RWPE1 (cell line): ENCODE measurements around the gene TMC4.
"Not testable (repeated sequence)": the region's sequence is repeated elsewhere in the genome, so short reads cannot be mapped to it uniquely, and the experiment has no call there.

Experiments used
- CTCF ChIA-PET: fragments of 350-600 bp; sonication (Branson Sonifier 250); formaldehyde crosslinking; extraction: SDS; loops from one replicate; lab custom pipeline; 2021; lab: Yijun Ruan, JAX
- POLR2A ChIA-PET: fragments of 400-600 bp; formaldehyde crosslinking; extraction: SDS; loops from one replicate; lab custom pipeline; 2020; ENCODE audit warnings: antibody characterized with exemption; ENCODE audit not compliant: low non-redundant PET; lab: Yijun Ruan, JAX
- DNase-seq: peaks from one replicate; pipeline ENCODE4 v3.0.0; 2012; ENCODE audit warnings: low spot score
- H3K27ac ChIP-seq: fragments of 450-650 bp; 2 replicates; pipeline ENCODE4 v1.5.1; 2017
- CTCF ChIP-seq: fragments of 450-650 bp; conservative IDR thresholded peaks from 2 replicates; pipeline ENCODE4 v1.5.1; 2017; ENCODE audit warnings: low read depth, mild to moderate bottlenecking

Gene TMC4

GRCh38 chr19:54178581-54179261 is 5.8 kb upstream of the TMC4 start:
- ChIA-PET POLR2A (no interaction called here), CTCF (interaction anchor here (2.0 kb wide), 1 partner anchor 10 kb away, joined by 5 read pairs; the partner anchor contains the start of gene MBOAT7)
- no peak overlapping the region for H3K27ac ChIP-seq
- DNase-seq, result no peak
- TF ChIP-seq CTCF, result no peak

GRCh38 chr19:54173951-54174834 is 1.2 kb upstream of the TMC4 start:
- TF ChIP-seq CTCF, result no peak
- CTCF ChIA-PET, result interaction anchor here (0.9 to 1.6 kb wide), 3 partner anchors 11 to 42 kb away, joined by 3 to 6 read pairs (median 3); partner anchors contain the start of gene MBOAT7
- POLR2A ChIA-PET, result interaction anchor here (0.8 kb wide), 1 partner anchor 15 kb away, joined by 3 read pairs; the partner anchor contains the start of gene MBOAT7
- H3K27ac ChIP-seq, result 0 out of 2 replicates have a peak overlapping the region, but pooled peaks have one; percentile 0
- no peak for DNase-seq

- no peak for TF ChIP-seq CTCF
- H3K27ac ChIP-seq, result 0 out of 2 replicates have a peak overlapping the region, but pooled peaks have one; percentile 0
- DNase-seq, result no peak
- POLR2A ChIA-PET, result interaction anchor here (0.8 kb wide), 1 partner anchor 16 kb away, joined by 3 read pairs; the partner anchor contains the start of gene MBOAT7
- CTCF ChIA-PET, result interaction anchor here (0.5 to 1.6 kb wide), 5 partner anchors 10 to 1242 kb away, joined by 3 to 6 read pairs (median 3); partner anchors contain the start of gene MBOAT7
Measured at GRCh38 chr19:54173359-54173699, 369 bp upstream of the TMC4 start.

GRCh38 chr19:54171736-54172431 is 1.1 kb downstream of the TMC4 start:
- H3K27ac ChIP-seq, CTCF ChIA-PET, DNase-seq, POLR2A ChIA-PET: not testable (repeated sequence)

GRCh38 chr19:54169149-54169740 is 3.7 kb downstream of the TMC4 start:
- no peak for TF ChIP-seq CTCF
- CTCF ChIA-PET, result interaction anchor here (0.7 to 1.0 kb wide), 3 partner anchors 19 to 62 kb away, joined by 3 to 5 read pairs (median 4); partner anchors contain the start of gene TSEN34
- POLR2A ChIA-PET, result no interaction called here
- DNase-seq, result no peak
- no peak overlapping the region for H3K27ac ChIP-seq

- ChIA-PET POLR2A (no interaction called here), CTCF (no interaction called here)
- peak; percentile 84 for TF ChIP-seq CTCF
- peak; percentile 76 for DNase-seq
- H3K27ac ChIP-seq, result no peak overlapping the region
Measured at GRCh38 chr19:54168174-54168917, 4.6 kb downstream of the TMC4 start.
